Coronary artery (tissue), 2 donors: Measurements from ENCODE around the gene CEP72.

ENCODE experiments used
- DNase-seq: peaks from one replicate; pipeline ENCODE4 v3.0.0-alpha.2; 2017; ENCODE audit warnings: low spot score
- H3K27ac ChIP-seq, 2 donors: fragments of 200-600 bp; sonication (generic); one replicate each; pipeline ENCODE4 v1.5.1; 2016 to 2019
- H3K4me3 ChIP-seq: fragments of 200-600 bp; sonication (generic); 2 replicates; pipeline ENCODE4 v1.5.1; 2016; ENCODE audit warnings: mild to moderate bottlenecking, moderate library complexity
- TF ChIP-seq, protein P1 (sequence below): fragments of 200-600 bp; sonication (generic); IDR thresholded peaks from one replicate; pipeline ENCODE4 v1.5.1; 2019; ENCODE audit warnings: antibody characterized with exemption

CEP72 gene

DNA sequence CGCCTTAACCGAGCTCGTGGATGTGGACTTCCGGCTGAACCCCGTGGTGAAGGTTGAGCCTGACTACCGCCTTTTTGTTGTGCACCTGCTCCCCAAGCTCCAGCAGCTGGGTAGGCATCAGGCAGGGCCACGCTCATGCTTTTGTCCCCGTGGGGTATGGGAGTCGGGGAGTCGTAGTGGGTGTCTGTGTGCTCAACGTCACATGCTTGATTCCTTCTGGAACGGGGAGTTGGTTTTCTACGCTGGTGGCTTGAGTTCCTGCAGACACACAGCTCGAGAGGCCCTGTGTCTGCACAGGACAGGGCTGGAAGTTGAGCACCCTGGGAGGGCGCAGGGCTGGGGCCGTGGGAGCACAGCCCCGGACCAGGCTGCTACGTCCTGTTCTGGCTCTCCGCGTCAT lies 8.0 kb downstream of the CEP72 start:
- Histone ChIP-seq H3K4me3 (no peak overlapping the region), H3K27ac (no peak overlapping the region)
- no peak for DNase-seq
- TF ChIP-seq, protein P1, sequence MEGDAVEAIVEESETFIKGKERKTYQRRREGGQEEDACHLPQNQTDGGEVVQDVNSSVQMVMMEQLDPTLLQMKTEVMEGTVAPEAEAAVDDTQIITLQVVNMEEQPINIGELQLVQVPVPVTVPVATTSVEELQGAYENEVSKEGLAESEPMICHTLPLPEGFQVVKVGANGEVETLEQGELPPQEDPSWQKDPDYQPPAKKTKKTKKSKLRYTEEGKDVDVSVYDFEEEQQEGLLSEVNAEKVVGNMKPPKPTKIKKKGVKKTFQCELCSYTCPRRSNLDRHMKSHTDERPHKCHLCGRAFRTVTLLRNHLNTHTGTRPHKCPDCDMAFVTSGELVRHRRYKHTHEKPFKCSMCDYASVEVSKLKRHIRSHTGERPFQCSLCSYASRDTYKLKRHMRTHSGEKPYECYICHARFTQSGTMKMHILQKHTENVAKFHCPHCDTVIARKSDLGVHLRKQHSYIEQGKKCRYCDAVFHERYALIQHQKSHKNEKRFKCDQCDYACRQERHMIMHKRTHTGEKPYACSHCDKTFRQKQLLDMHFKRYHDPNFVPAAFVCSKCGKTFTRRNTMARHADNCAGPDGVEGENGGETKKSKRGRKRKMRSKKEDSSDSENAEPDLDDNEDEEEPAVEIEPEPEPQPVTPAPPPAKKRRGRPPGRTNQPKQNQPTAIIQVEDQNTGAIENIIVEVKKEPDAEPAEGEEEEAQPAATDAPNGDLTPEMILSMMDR: no peak

DNA sequence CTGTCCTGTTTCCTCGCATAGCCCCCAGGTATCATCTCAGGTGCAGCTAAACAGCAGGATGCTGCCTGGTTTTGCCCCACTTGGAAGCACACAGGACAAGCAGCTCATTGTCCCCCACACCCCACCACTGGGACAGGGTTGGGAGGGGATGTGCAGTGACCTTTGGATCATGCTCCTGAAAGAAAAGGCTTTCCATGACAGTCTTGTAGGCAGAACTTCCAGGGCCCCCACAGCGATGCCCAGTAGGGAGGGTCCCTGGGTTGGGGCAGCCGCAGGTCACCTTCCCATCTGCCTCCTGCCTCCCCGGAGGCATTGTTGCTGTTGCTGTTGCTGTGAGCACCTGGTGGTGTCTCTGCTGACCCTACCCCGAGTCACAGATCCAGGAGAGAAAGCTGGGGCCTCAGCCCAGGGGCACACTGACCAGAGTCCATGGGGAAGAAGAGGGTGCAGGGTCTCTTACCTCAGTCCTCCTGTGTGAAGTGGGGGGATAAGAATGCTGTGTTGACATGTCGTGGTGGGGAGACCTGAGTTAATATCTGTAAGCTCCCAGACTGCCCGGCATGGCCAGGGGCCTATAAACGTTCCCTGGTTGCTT lies 8.5 kb downstream of the CEP72 start:
- TF ChIP-seq, protein P1: no peak
- H3K4me3 ChIP-seq: no peak overlapping the region
- H3K27ac ChIP-seq: no peak overlapping the region
- no peak for DNase-seq

DNA sequence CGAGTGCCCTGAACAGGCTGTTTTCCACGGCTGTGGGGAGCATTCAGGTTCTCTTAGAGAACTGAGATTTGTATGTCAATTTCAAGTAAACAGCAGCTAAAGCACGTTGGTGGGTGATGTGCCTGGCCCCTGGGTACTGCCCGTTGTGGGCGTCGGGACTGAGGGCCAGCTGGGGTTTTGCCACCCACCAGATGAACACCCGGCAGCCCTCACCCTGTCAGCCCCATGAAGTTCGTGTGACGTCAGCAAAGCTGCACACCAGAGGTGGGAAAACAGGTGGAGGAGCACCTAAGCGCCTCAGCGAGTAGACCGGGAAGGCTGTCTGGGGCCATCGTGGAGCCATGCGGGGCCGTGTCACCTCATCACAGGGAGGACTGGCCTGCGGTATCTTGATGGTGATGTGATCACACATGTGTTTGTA lies 9.2 kb downstream of the CEP72 start:
- no peak for DNase-seq
- no peak overlapping the region for H3K27ac ChIP-seq
- TF ChIP-seq, protein P1: no peak
- H3K4me3 ChIP-seq: no peak overlapping the region

DNA sequence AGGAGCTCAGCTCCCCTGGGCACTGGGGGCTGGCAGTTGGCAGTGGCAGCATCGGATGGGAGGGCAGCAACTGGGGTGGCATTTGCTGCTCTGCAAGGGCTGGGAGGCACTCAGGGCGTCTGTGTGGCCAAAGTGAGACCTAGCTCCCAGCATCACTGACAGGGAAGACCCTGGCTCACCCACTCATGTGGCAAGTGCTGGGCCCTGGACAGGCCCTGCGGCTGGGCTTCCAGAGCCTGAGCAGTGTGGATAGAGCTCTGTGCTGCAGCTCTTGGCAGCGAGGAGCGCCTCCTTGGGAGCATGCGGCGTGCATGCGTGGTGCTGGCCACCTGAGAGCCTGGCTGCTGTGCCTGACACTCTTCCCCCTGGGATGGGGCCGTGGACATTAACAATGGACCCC lies 10.2 kb downstream of the CEP72 start:
- DNase-seq: no peak
- TF ChIP-seq, protein P1: no peak

DNA sequence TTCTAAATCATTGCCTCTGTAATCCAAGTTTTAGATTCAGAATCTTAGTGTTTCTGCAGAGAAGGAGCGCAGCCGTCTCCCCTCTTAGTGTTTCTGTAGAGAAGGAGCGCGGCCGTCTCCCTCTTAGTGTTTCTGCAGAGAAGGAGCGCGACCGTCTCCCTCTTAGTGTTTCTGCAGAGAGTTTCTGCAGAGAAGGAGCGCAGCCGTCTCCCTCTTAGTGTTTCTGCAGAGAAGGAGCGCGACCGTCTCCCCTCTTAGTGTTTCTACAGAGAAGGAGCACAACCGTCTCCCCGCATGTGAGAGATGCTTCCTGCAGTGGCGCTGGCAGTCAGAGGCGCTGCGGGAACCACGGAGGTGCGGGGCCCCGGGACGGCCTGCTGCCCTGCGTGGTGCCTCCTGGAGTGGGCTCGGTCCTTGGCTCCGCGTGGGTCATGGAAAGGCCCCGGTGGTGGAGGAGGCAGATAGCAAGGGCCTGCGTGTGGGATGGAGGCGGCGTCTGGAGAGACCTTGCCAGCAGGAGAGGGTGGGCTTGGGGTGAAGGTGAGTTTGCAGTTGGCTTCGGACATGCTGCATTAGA lies 10.9 kb downstream of the CEP72 start:
- Histone ChIP-seq H3K27ac (no peak overlapping the region), H3K4me3 (no peak overlapping the region)
- DNase-seq: no peak
- TF ChIP-seq, protein P1: no peak

More for the DNA sequence above, 10.2 kb downstream of the CEP72 start:
- Histone ChIP-seq H3K27ac (no peak overlapping the region), H3K4me3 (no peak overlapping the region)

DNA sequence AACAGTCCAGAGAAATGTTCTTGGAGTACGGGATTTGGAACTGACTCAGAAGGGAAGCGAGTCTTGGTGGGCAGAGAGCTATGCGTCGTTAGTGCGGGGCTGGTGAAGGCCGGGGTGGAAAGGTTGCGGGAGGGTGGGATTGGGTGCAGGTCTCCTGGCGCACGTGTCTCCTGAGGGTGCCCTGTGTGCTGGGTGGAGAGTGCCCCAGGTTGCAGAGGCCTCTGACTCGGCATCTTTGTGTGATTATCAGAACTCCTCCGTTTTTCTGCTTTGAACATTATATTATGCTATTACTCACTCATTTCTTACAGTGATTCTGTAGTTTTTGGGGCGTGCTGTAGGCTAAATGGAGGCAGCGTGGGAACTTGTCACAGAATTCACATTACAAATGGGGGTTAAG lies 11.4 kb downstream of the CEP72 start:
- DNase-seq: no peak
- TF ChIP-seq, protein P1: no peak
- Histone ChIP-seq H3K27ac (no peak overlapping the region), H3K4me3 (no peak overlapping the region)
